ENCODE measurements around the gene NR5A1. TPM values are rescaled to one million over a fixed set of nuclear protein-coding genes. Genes with fewer than 3 reads are reported as not detected.

NR5A1 gene
- total and polyA plus RNA-seq, 2 of the 13 experiments (the other 11 are each of a cell fraction or from before 2014, with no cell fraction given), result 28.9 to 44.7 TPM

DNA sequence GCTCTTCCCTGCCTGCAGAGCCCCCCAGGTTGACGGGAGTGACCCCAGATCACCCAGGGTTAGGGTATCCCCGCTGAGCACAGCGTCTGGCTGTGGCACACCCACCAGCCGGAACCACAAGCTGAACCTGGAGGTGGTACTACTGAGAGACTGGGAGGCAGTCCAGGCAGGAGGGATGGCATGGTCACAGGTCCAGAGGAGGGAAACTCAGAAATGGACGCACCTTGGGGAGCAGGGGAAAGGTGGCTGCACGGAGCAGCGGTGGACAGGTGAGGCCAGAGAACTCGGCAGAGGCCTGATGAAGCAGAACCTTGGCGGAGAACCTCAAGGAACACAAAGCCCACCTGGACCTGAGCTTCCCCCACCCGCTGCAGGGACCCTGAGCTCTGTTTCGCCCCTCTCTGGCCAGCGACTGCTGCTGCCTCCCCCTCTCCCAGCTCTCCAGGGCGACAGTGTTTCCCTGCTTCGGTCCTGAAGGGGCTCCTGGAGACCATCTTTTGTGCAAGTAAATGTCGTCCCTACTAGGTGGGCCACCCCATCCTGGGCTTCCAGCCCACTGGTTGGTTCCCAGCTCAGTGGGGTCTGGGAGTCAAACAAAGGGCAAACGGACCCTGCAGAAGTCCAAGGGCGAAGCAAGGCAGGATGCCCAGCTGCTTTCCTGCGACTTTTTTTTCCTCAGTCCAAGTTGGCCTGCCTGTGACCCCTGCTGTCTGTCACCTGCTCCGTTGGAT is 56.1 kb downstream of the NR5A1 start:
- no peak for ATAC-seq
- Histone ChIP-seq H3K36me3 (replicated peaks in 1 of 2; ENCODE audit: control insufficient read depth in 1 of 2, insufficient read depth in 2 of 2, low read length in 2 of 2) (no peaks in the 10 kb centered on the region), H3K4me3 (replicated peaks in 1 of 3; ENCODE audit: insufficient read depth in 1 of 3, low read depth in 2 of 3, low read length in 3 of 3) (no peak overlapping the region), H3K4me2 (ENCODE audit: low read depth, low read length) (peak overlapping the region; percentile 36; the same call in 1 of the 2 replicates), H3K9me3 (ENCODE audit: low read length) (no peaks in the 10 kb centered on the region), H3K27me3 (ENCODE audit: control insufficient read depth in 1 of 2, insufficient read depth in 2 of 2, low read length in 2 of 2) (peaks cover 15 to 38% of the 10 kb centered on the region in 2 experiments; a peak in 3 of 5 replicates), H3K27ac (ENCODE audit: extremely low read length, insufficient read depth, low read length) (no peak overlapping the region), H3K79me2 (ENCODE audit: insufficient read depth, low read length) (no peaks in the 10 kb centered on the region), H3K4me1 (ENCODE audit: insufficient read depth, low read length) (peaks cover 10% of the 10 kb centered on the region; the same call in 1 of the 2 replicates), H2AFZ (ENCODE audit: low read length) (no peak overlapping the region), H3K9ac (ENCODE audit: insufficient read depth, low read depth, low read length) (no peak overlapping the region), H4K20me1 (ENCODE audit: insufficient read depth, low read length) (no peaks in the 10 kb centered on the region)
- in situ Hi-C loops (cut with HindIII; ENCODE audit: extremely low pct_ligation_motif_present, low pct_unique_long_range_greater_than_20kb) (no loop called here), intact Hi-C loops (cut with micrococcal nuclease; ENCODE audit: unreplicated experiment) (no loop called here)
- BruUV-seq (replicated peaks), result no TSS peak
- TF ChIP-seq EP300 (IDR thresholded peaks at IDR 0.05; ENCODE audit: low read depth in 2 of 2, low read length in 2 of 2) (no peak), EP300 (CRISPR knock-in tag; IDR thresholded peaks at IDR 0.05; ENCODE audit: borderline replicate concordance) (no peak)
- TF ChIP-seq, protein P1, sequence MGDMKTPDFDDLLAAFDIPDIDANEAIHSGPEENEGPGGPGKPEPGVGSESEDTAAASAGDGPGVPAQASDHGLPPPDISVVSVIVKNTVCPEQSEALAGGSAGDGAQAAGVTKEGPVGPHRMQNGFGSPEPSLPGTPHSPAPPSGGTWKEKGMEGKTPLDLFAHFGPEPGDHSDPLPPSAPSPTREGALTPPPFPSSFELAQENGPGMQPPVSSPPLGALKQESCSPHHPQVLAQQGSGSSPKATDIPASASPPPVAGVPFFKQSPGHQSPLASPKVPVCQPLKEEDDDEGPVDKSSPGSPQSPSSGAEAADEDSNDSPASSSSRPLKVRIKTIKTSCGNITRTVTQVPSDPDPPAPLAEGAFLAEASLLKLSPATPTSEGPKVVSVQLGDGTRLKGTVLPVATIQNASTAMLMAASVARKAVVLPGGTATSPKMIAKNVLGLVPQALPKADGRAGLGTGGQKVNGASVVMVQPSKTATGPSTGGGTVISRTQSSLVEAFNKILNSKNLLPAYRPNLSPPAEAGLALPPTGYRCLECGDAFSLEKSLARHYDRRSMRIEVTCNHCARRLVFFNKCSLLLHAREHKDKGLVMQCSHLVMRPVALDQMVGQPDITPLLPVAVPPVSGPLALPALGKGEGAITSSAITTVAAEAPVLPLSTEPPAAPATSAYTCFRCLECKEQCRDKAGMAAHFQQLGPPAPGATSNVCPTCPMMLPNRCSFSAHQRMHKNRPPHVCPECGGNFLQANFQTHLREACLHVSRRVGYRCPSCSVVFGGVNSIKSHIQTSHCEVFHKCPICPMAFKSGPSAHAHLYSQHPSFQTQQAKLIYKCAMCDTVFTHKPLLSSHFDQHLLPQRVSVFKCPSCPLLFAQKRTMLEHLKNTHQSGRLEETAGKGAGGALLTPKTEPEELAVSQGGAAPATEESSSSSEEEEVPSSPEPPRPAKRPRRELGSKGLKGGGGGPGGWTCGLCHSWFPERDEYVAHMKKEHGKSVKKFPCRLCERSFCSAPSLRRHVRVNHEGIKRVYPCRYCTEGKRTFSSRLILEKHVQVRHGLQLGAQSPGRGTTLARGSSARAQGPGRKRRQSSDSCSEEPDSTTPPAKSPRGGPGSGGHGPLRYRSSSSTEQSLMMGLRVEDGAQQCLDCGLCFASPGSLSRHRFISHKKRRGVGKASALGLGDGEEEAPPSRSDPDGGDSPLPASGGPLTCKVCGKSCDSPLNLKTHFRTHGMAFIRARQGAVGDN (CRISPR knock-in tag; IDR thresholded peaks at IDR 0.05), result peak; percentile 24; the same call in 1 of the 2 replicates
- TF ChIP-seq, protein P2, sequence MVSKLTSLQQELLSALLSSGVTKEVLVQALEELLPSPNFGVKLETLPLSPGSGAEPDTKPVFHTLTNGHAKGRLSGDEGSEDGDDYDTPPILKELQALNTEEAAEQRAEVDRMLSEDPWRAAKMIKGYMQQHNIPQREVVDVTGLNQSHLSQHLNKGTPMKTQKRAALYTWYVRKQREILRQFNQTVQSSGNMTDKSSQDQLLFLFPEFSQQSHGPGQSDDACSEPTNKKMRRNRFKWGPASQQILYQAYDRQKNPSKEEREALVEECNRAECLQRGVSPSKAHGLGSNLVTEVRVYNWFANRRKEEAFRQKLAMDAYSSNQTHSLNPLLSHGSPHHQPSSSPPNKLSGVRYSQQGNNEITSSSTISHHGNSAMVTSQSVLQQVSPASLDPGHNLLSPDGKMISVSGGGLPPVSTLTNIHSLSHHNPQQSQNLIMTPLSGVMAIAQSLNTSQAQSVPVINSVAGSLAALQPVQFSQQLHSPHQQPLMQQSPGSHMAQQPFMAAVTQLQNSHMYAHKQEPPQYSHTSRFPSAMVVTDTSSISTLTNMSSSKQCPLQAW (CRISPR knock-in tag; IDR thresholded peaks at IDR 0.05), result no peak
- ChIA-PET CTCF (ENCODE audit: low intra/inter-chr PET ratio, low total read pairs) (no interaction called here), POLR2A (no interaction called here)
- WGBS (ENCODE audit: low lambda C conversion rate), result 20% methylated on average over 14 of the region's 19 CpGs
- DNase-seq (ENCODE audit: low spot score), result no peak
- FAIRE-seq, result no peak
